Neural progenitor cell (in vitro differentiated cells): Measurements from ENCODE around the gene MAN1A2. TPM values are rescaled to one million over a fixed set of nuclear protein-coding genes. Genes with fewer than 3 reads are reported as not detected.
"Not testable (repeated sequence)": the region's sequence is repeated elsewhere in the genome, so short reads cannot be mapped to it uniquely, and the experiment has no call there.

Source experiments
- DNase-seq: peaks from one replicate; pipeline ENCODE4 v3.0.0-alpha.2; 2016; ENCODE audit warnings: low spot score
- H2AFZ ChIP-seq: fragments of 200-600 bp; sonication (generic); replicated peaks from 2 replicates; pipeline ENCODE4 v1.6.1; 2016; ENCODE audit warnings: antibody characterized with exemption
- H3F3A ChIP-seq: fragments of 200-600 bp; sonication (generic); 2 replicates; pipeline ENCODE4 v1.6.1; 2016; ENCODE audit warnings: antibody characterized with exemption, low read depth
- H3K27ac ChIP-seq: fragments of 200-600 bp; sonication (generic); 2 replicates; pipeline ENCODE4 v1.5.1; 2016; ENCODE audit warnings: mild to moderate bottlenecking
- H3K27me3 ChIP-seq: fragments of 200-600 bp; sonication (generic); 2 replicates; pipeline ENCODE4 v1.6.1; 2016; ENCODE audit warnings: mild to moderate bottlenecking, moderate library complexity
- H3K36me3 ChIP-seq: fragments of 200-600 bp; sonication (generic); 2 replicates; pipeline ENCODE4 v1.5.1; 2016
- H3K4me1 ChIP-seq: fragments of 200-600 bp; sonication (generic); 2 replicates; pipeline ENCODE4 v1.6.1; 2016; ENCODE audit warnings: mixed run types
- H3K4me2 ChIP-seq: fragments of 200-600 bp; sonication (generic); 2 replicates; pipeline ENCODE4 v1.6.1; 2016
- H3K4me3 ChIP-seq: fragments of 200-600 bp; sonication (generic); 2 replicates; pipeline ENCODE4 v1.5.1; 2016
- H3K79me2 ChIP-seq: fragments of 200-600 bp; sonication (generic); 2 replicates; pipeline ENCODE4 v1.6.1; 2016; ENCODE audit warnings: low read depth
- H3K9ac ChIP-seq: fragments of 200-600 bp; sonication (generic); 2 replicates; pipeline ENCODE4 v1.6.1; 2016
- H3K9me3 ChIP-seq: fragments of 200-600 bp; sonication (generic); 2 replicates; pipeline ENCODE4 v1.5.1; 2016; ENCODE audit warnings: low read depth
- H4K20me1 ChIP-seq: fragments of 200-600 bp; sonication (generic); 2 replicates; pipeline ENCODE4 v1.6.1; 2016; ENCODE audit warnings: low read depth
- H3K27ac Mint-ChIP-seq: 3 replicates; pipeline ENCODE4 v1.8.0; 2021; ENCODE audit warnings: mixed read lengths
- H3K27me3 Mint-ChIP-seq: 2 replicates; pipeline ENCODE4 v1.8.0; 2022; ENCODE audit warnings: low read depth, mild to moderate bottlenecking, inconsistent platforms, moderate library complexity, mixed read lengths; ENCODE audit not compliant: insufficient read depth
- H3K36me3 Mint-ChIP-seq: 3 replicates; pipeline ENCODE4 v1.8.0; 2021; ENCODE audit warnings: mixed read lengths
- H3K4me1 Mint-ChIP-seq: 3 replicates; pipeline ENCODE4 v1.8.0; 2021; ENCODE audit warnings: mixed read lengths
- H3K4me3 Mint-ChIP-seq: 3 replicates; pipeline ENCODE4 v1.8.0; 2021; ENCODE audit warnings: mild to moderate bottlenecking, moderate library complexity, mixed read lengths
- H3K9me3 Mint-ChIP-seq: 3 replicates; pipeline ENCODE4 v1.8.0; 2020; ENCODE audit warnings: mixed read lengths
- CTCF ChIP-seq: fragments of 200-600 bp; sonication (generic); IDR thresholded peaks from 2 replicates; pipeline ENCODE4 v1.5.1; 2017; ENCODE audit warnings: antibody characterized with exemption, mild to moderate bottlenecking
- EZH2 ChIP-seq: fragments of 200-600 bp; sonication (generic); IDR thresholded peaks from 2 replicates; pipeline ENCODE4 v1.6.1; 2017; ENCODE audit warnings: antibody characterized with exemption, mild to moderate bottlenecking, moderate library complexity
- EZH2phosphoT487 ChIP-seq: fragments of 200-600 bp; sonication (generic); IDR thresholded peaks from 2 replicates; pipeline ENCODE4 v1.6.1; 2017; ENCODE audit warnings: antibody characterized with exemption
- total RNA-seq: library from RNA; depleted of rRNA; stranded (reverse); fragments of >200 nt; gene quantifications from 2 replicates; pipeline ENCODE4 v1.2.3, GENCODE V29; 2015; ENCODE audit warnings: low replicate concordance

MAN1A2 gene
- total RNA-seq, 1 donor from 2014 or later = 28.6 TPM

DNA sequence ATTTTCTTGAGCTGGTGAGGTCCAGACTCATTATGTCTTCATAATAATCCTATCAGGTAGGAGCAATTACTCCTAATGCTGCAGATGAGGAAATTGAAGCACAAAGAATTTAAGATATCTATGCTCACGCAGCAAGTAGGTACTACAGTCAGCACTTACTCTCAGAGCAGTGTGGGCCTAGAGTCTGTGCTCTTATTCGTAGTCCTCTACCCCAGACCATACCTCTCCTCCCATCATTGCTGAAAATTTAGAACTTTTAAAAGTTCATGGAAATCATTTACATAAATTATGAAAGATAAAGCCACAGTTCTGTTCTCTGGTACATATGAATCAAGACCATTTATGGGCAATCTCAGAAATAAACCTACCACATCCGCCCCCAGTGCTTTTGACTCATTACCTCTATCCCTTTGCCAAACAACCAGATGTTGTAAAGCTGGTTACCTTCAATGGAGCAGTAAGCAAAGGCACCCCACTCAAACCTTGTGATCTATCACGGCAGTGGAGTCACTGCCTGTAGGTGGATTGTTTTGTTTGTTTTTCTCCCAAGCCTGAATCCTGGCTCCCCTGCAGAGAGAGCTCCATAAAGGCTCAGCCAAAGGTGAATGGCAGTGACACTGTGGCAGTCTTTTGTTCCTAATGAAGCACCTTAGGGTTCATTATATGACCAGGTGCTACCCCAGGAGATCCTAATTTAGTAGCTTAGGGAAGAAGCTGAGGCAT lies 20.9 kb upstream of the MAN1A2 start:
- no peak overlapping the region for H2AFZ ChIP-seq
- H3K9me3 Mint-ChIP-seq = no peaks in the 10 kb centered on the region
- H3K79me2 ChIP-seq = no peaks in the 10 kb centered on the region
- H3K27me3 Mint-ChIP-seq = peaks cover 2% of the 10 kb centered on the region
- H4K20me1 ChIP-seq = no peaks in the 10 kb centered on the region
- no peak for DNase-seq
- H3K4me3 Mint-ChIP-seq = no peak overlapping the region
- H3K9me3 ChIP-seq = no peaks in the 10 kb centered on the region
- no peak overlapping the region for H3K9ac ChIP-seq
- H3K4me1 Mint-ChIP-seq = peaks cover 6% of the 10 kb centered on the region
- H3K4me3 ChIP-seq = no peak overlapping the region
- peaks cover 7% of the 10 kb centered on the region for H3F3A ChIP-seq
- TF ChIP-seq EZH2phosphoT487 (no peak), EZH2 (no peak)
- peaks cover 4% of the 10 kb centered on the region for H3K27me3 ChIP-seq
- H3K4me2 ChIP-seq = peak overlapping the region; percentile 59
- H3K36me3 ChIP-seq = no peaks in the 10 kb centered on the region
- no peak overlapping the region for H3K27ac Mint-ChIP-seq
- no peak overlapping the region for H3K27ac ChIP-seq
- peaks cover 27% of the 10 kb centered on the region for H3K4me1 ChIP-seq
- H3K36me3 Mint-ChIP-seq = no peaks in the 10 kb centered on the region

- H3K27me3 ChIP-seq = peaks cover 4% of the 10 kb centered on the region
- no peak overlapping the region for H3K4me2 ChIP-seq
- no peak for TF ChIP-seq EZH2
- no peak for TF ChIP-seq CTCF
- no peak for TF ChIP-seq EZH2phosphoT487
- H2AFZ ChIP-seq = no peak overlapping the region
- Mint-ChIP-seq H3K36me3 (no peaks in the 10 kb centered on the region), H3K27me3 (peaks cover 2% of the 10 kb centered on the region), H3K4me3 (no peak overlapping the region), H3K9me3 (no peaks in the 10 kb centered on the region), H3K4me1 (peaks cover 6% of the 10 kb centered on the region), H3K27ac (no peak overlapping the region)
- H3F3A ChIP-seq = peaks cover 7% of the 10 kb centered on the region
- H3K9ac ChIP-seq = no peak overlapping the region
- H3K36me3 ChIP-seq = no peaks in the 10 kb centered on the region
- H4K20me1 ChIP-seq = no peaks in the 10 kb centered on the region
- peaks cover 27% of the 10 kb centered on the region for H3K4me1 ChIP-seq
- DNase-seq = no peak
- no peak overlapping the region for H3K4me3 ChIP-seq
- H3K9me3 ChIP-seq = no peaks in the 10 kb centered on the region
- H3K27ac ChIP-seq = no peak overlapping the region
- no peaks in the 10 kb centered on the region for H3K79me2 ChIP-seq
Measured at GRCh38 chr1:117347907-117348306, 19.3 kb upstream of the MAN1A2 start.

GRCh38 chr1:117352695-117353094 lies 14.6 kb upstream of the MAN1A2 start:
- not testable (repeated sequence) for H3K27me3 Mint-ChIP-seq, H3K36me3 Mint-ChIP-seq, H3K9me3 ChIP-seq, H3K9ac ChIP-seq, H3K4me2 ChIP-seq, H3K36me3 ChIP-seq, H3K9me3 Mint-ChIP-seq, H3K79me2 ChIP-seq, H3K4me1 Mint-ChIP-seq, H3K4me3 Mint-ChIP-seq, H3F3A ChIP-seq, H4K20me1 ChIP-seq, H3K4me3 ChIP-seq, H3K27me3 ChIP-seq, DNase-seq, H2AFZ ChIP-seq, H3K27ac ChIP-seq, H3K27ac Mint-ChIP-seq
- peaks cover 13% of the 10 kb centered on the region for H3K4me1 ChIP-seq

- DNase-seq, H3K4me1 Mint-ChIP-seq, H4K20me1 ChIP-seq, H3K4me3 Mint-ChIP-seq, H3K27me3 Mint-ChIP-seq, H3K9ac ChIP-seq, H3K27ac ChIP-seq, H3K36me3 Mint-ChIP-seq, H3K27ac Mint-ChIP-seq, H3K4me2 ChIP-seq, H3K27me3 ChIP-seq, H3K9me3 ChIP-seq, H3K36me3 ChIP-seq, H3F3A ChIP-seq, H3K4me1 ChIP-seq, H3K4me3 ChIP-seq, H3K79me2 ChIP-seq: not testable (repeated sequence)
- H2AFZ ChIP-seq = peak overlapping the region; percentile 9
- H3K9me3 Mint-ChIP-seq = peaks cover 12% of the 10 kb centered on the region
Measured at GRCh38 chr1:117357833-117358603, 9.2 kb upstream of the MAN1A2 start.

DNA sequence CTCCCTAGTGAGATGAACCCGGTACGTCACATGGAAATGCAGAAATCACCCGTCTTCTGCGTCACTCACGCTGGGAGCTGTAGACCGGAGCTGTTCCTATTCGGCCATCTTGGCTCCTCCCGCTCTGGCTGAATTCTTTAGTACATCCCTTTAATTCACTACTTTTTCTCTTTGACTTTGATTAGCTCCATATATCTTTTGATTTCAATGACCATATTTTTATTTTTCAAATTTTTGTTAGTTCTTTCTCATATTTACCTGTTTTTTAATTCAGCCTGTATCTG lies 8.7 kb upstream of the MAN1A2 start:
- not testable (repeated sequence) for H3K27me3 ChIP-seq, H3K9me3 ChIP-seq, H3K36me3 Mint-ChIP-seq, H3F3A ChIP-seq, H3K4me1 Mint-ChIP-seq, H3K4me1 ChIP-seq, H3K4me2 ChIP-seq, H3K36me3 ChIP-seq, H3K27ac Mint-ChIP-seq, H4K20me1 ChIP-seq, H3K4me3 ChIP-seq, H3K9ac ChIP-seq, H3K27me3 Mint-ChIP-seq, H3K79me2 ChIP-seq, DNase-seq, H3K27ac ChIP-seq, H3K4me3 Mint-ChIP-seq
- peak overlapping the region; percentile 9 for H2AFZ ChIP-seq
- peaks cover 12% of the 10 kb centered on the region for H3K9me3 Mint-ChIP-seq
